GM21529 (cell line): Measurements from ENCODE around the gene IFI44.

Experiments used
- ATAC-seq: cut with Tn5 transposase; IDR thresholded peaks from one replicate; pipeline ENCODE4 v1.9.1; 2021; ENCODE audit not compliant: unreplicated experiment

The IFI44 gene

GRCh38 chr1:78651241-78651640 lies 1.6 kb downstream of the IFI44 start:
- peak; percentile 37 for ATAC-seq

- ATAC-seq = no peak
These were observed 2.5 kb downstream of the IFI44 start for GRCh38 chr1:78652019-78652560.

- no peak for ATAC-seq
These were observed 9.3 kb downstream of the IFI44 start for GRCh38 chr1:78658901-78659300.

- no peak for ATAC-seq
These were observed 14.3 kb downstream of the IFI44 start for GRCh38 chr1:78663923-78664322.

- no peak for ATAC-seq
These were observed 15.1 kb downstream of the IFI44 start for GRCh38 chr1:78664763-78665162.

GRCh38 chr1:78665809-78666208 lies 16.2 kb downstream of the IFI44 start:
- no peak for ATAC-seq

- no peak for ATAC-seq
These were observed 18.3 kb downstream of the IFI44 start for GRCh38 chr1:78667939-78668338.

- no peak for ATAC-seq
These were observed 18.8 kb downstream of the IFI44 start for GRCh38 chr1:78668427-78668826.

GRCh38 chr1:78672428-78672827 lies 22.8 kb downstream of the IFI44 start:
- ATAC-seq = no peak

GRCh38 chr1:78673120-78673519 lies 23.5 kb downstream of the IFI44 start:
- ATAC-seq = no peak

GRCh38 chr1:78676347-78676982 lies 26.8 kb downstream of the IFI44 start:
- ATAC-seq = peak; percentile 35

- ATAC-seq = no peak
These were observed 27.4 kb downstream of the IFI44 start for GRCh38 chr1:78676993-78677392.

- no peak for ATAC-seq
These were observed 28.2 kb downstream of the IFI44 start for GRCh38 chr1:78677788-78678187.

GRCh38 chr1:78678324-78678723 lies 28.7 kb downstream of the IFI44 start:
- peak; percentile 81 for ATAC-seq

GRCh38 chr1:78681265-78681664 lies 31.6 kb downstream of the IFI44 start:
- no peak for ATAC-seq

- ATAC-seq = no peak
These were observed 32.9 kb downstream of the IFI44 start for GRCh38 chr1:78682496-78682895.

GRCh38 chr1:78683079-78683478 lies 33.4 kb downstream of the IFI44 start:
- ATAC-seq = no peak

GRCh38 chr1:78687315-78687714 lies 37.7 kb downstream of the IFI44 start:
- ATAC-seq = no peak

- no peak for ATAC-seq
These were observed 38.3 kb downstream of the IFI44 start for GRCh38 chr1:78687914-78688313.

- ATAC-seq = no peak
These were observed 39.1 kb downstream of the IFI44 start for GRCh38 chr1:78688697-78689096.

- ATAC-seq = no peak
These were observed 40.9 kb downstream of the IFI44 start for GRCh38 chr1:78690516-78690915.

GRCh38 chr1:78691995-78692747 lies 42.5 kb downstream of the IFI44 start:
- no peak for ATAC-seq
